Body of pancreas (tissue), 4 donors: Measurements from ENCODE around the gene CASKIN2.

Source experiments
- POLR2A ChIP-seq, 3 donors: fragments of 450-650 bp; IDR thresholded peaks; one replicate each; pipeline ENCODE4 v1.6.1; 2016; ENCODE audit warnings: antibody characterized with exemption in 3 of 3, mild to moderate bottlenecking in 2 of 3
- TF ChIP-seq, protein P1 (sequence below), 7 experiments: fragments of 450-650 bp in 4 of 7; fragments of 200-600 bp in 3 of 7; sonication (generic) in 3 of 7; IDR thresholded peaks; one replicate each; pipeline ENCODE4 v1.5.1; 2016 to 2019; ENCODE audit warnings: antibody characterized with exemption in 7 of 7

DNA sequence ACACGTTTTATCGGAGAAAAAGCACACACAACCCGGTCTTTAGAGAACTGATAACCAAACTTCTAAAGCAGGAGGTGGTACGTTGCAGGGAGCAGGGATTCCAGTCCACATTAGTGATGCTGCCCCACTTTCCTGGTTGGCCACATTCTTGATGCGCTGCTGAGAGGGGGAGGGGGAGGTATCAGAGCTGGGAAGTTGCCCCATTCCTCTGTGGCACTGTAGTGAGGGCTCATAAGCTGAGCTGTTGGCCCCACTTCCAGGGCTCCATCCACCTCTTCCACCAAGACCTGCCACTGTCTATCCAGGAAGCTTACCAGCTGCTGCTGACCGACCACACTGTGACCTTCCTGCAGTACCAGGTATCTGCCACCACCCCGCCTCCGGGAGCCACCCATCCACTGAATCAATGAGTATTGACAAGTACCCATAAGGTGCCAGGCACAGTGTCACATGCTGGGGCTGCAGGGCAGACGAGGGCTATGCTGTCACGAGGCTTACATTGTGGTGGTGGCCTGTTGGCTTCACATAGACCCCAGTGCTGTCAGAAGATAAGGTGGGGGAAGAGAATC is 2.0 kb upstream of the CASKIN2 start:
- TF ChIP-seq, protein P1, sequence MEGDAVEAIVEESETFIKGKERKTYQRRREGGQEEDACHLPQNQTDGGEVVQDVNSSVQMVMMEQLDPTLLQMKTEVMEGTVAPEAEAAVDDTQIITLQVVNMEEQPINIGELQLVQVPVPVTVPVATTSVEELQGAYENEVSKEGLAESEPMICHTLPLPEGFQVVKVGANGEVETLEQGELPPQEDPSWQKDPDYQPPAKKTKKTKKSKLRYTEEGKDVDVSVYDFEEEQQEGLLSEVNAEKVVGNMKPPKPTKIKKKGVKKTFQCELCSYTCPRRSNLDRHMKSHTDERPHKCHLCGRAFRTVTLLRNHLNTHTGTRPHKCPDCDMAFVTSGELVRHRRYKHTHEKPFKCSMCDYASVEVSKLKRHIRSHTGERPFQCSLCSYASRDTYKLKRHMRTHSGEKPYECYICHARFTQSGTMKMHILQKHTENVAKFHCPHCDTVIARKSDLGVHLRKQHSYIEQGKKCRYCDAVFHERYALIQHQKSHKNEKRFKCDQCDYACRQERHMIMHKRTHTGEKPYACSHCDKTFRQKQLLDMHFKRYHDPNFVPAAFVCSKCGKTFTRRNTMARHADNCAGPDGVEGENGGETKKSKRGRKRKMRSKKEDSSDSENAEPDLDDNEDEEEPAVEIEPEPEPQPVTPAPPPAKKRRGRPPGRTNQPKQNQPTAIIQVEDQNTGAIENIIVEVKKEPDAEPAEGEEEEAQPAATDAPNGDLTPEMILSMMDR (IDR thresholded peaks at IDR 0.05) = peak in 3 of 7 experiments; percentile 27 to 36 (median 28)
- no peak for TF ChIP-seq POLR2A (IDR thresholded peaks at IDR 0.05)
